Coronary artery (tissue), 2 donors: ENCODE data around the gene TCEAL1.
"Not testable (repeated sequence)": the region's sequence is repeated elsewhere in the genome, so short reads cannot be mapped to it uniquely, and the experiment has no call there.

Experiments used
- DNase-seq: peaks from one replicate; pipeline ENCODE4 v3.0.0-alpha.2; 2017; ENCODE audit warnings: low spot score
- H3K27ac ChIP-seq, 2 donors: fragments of 200-600 bp; sonication (generic); one replicate each; pipeline ENCODE4 v1.5.1; 2016 to 2019
- H3K4me3 ChIP-seq: fragments of 200-600 bp; sonication (generic); 2 replicates; pipeline ENCODE4 v1.5.1; 2016; ENCODE audit warnings: mild to moderate bottlenecking, moderate library complexity
- TF ChIP-seq, protein P1 (sequence below): fragments of 200-600 bp; sonication (generic); IDR thresholded peaks from one replicate; pipeline ENCODE4 v1.5.1; 2019; ENCODE audit warnings: antibody characterized with exemption

TCEAL1 gene, protein sequence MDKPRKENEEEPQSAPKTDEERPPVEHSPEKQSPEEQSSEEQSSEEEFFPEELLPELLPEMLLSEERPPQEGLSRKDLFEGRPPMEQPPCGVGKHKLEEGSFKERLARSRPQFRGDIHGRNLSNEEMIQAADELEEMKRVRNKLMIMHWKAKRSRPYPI

DNA sequence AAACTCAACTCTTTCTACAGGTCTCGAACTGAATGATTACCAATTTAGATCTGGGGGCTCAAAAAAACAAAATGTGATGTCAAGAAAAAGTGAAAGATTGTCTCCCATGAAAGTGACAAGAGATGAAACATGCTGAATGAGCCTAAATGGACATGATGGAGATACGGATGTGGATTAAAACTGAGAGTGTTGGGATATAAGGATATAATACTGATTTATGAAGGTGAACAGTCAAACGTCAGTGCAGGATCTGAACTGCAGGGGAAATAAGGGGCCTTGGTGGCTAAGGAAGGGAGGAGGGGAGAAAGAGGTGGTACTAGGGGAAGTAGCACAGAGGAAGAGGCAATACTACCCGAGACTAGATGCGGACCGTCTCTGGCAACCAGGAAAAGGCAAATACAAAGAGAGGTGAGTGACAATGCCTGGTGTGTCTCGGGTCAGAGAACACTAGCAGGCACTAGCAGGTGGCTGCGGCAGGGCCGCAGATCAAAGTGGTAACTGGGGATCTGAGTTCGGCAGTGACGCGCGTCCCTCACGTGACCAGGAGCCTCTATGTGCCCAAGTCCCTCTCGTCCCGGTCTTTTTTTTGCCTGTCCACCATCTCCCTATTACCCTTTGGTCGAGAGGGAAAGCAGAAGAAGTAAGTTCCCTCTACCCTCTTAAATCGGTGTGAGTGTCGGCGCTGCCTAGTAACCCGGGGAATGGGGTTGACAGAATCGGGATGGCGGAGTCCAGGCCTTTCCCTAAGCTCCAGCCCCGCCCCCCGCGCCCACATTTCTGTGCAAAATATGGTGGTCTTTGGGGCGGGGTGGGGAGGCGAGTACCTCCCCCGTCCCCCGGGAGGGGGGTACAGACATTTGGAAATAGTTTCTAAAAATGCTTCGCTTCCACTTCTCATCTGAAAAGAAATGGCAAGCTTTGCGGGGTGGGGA lies at the start of gene TCEAL1:
TSS of gene TCEAL1 (plus strand) at position 590 of the 932 bp plus-strand sequence. CDS start 942 bp downstream, outside the sequence.
- H3K4me3 ChIP-seq, result peak within 1 kb of the TSS; percentile 83
- peak within 1 kb of the TSS; percentile 89 to 96 for H3K27ac ChIP-seq
- peak; percentile 79 for DNase-seq
- TF ChIP-seq, protein P1, sequence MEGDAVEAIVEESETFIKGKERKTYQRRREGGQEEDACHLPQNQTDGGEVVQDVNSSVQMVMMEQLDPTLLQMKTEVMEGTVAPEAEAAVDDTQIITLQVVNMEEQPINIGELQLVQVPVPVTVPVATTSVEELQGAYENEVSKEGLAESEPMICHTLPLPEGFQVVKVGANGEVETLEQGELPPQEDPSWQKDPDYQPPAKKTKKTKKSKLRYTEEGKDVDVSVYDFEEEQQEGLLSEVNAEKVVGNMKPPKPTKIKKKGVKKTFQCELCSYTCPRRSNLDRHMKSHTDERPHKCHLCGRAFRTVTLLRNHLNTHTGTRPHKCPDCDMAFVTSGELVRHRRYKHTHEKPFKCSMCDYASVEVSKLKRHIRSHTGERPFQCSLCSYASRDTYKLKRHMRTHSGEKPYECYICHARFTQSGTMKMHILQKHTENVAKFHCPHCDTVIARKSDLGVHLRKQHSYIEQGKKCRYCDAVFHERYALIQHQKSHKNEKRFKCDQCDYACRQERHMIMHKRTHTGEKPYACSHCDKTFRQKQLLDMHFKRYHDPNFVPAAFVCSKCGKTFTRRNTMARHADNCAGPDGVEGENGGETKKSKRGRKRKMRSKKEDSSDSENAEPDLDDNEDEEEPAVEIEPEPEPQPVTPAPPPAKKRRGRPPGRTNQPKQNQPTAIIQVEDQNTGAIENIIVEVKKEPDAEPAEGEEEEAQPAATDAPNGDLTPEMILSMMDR, result no peak

DNA sequence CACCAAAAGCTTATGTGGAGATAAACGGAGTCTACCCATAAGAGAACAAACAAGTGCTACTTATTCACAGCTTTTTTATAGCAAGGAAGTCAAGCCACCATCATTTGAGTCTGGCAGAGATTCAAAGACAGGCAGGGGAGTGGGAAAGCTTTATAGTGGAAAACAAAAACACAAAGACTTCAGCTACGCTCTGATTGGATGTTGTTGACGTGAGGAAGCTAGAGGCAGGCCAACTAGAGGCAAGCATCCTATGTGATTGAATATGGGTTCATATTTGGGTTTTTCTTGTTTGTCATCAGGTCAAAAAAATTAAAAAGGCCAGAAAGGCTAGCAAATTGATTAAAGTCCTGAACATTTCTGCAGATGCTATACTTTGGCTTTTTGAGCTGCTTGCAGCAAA lies 44.2 kb upstream of the TCEAL1 start:
- DNase-seq, result no peak
- Histone ChIP-seq H3K27ac (no peak overlapping the region), H3K4me3 (peak overlapping the region; percentile 77)
- TF ChIP-seq, protein P1, result no peak

DNA sequence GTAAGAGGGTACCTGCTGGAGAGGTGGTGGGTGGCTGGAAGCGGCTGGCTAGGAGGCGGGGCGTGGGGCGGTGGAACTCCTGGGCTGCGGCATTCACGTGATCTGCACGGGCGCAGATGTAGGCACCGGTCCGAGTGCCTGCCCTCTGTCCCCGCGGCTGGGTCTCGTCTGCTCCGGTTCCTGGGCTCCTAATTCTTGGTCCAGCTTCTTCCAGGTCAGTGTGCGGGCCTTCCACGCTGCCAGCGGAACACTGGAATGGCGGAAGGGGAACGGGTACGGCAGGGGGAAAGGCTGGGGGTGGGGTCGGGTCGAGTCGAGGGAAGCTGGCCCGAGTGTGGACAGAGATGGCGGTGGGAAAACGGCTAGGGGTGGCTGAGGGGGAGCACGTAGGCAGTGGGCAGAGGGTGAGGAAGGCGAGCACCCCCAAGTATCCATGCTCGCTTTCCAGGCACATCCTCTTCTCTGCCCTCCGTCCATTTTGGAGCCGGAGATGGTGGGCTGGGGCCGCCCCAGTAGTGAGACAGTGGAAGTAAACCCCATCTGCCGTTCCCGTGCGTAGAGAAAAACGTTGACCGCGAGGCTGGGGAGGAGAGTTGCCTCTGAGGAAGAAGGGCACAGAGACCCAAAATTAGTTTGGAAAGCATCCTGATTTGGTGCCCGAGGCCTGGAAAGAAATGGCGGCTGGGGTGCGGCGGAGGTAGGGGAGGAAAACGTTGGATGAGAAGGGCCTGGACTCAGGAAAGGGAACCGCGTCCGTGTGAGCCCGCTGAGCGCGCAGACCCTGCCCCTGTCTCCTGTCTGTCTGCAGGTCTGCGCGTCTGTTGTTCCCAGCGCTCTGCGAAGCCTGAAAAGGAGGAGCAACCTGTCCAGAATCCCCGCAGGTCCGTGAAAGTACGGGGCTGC lies 43.1 kb upstream of the TCEAL1 start, which contains the start of gene TCEAL4:
TSS of gene TCEAL4 (plus strand) at position 105 of the 903 bp plus-strand sequence. CDS start 1,161 bp downstream, outside the sequence.
- TF ChIP-seq, protein P1, result no peak
- H3K27ac ChIP-seq, result peak within 1 kb of the TSS; percentile 83 to 96
- peak; percentile 77 for DNase-seq

DNA sequence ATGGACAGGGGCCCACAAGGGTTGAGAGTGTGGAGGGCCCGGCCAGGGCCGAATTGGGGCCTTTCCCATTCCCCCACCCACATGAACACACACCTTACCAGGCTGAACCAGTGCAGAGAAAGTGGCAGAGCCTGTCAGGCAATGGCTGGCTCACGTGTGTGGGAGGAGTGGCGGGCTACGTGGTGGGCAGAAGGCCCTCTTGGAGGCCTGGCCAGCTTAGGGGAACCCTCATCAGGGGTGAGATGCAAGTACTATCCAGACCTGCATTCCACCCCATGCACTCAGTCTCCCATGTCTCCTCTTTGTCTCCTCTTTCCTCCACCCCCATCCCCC lies 42.5 kb upstream of the TCEAL1 start:
- DNase-seq, result no peak
- peak overlapping the region; percentile 83 to 96 for H3K27ac ChIP-seq
- peak overlapping the region; percentile 77 for H3K4me3 ChIP-seq
- TF ChIP-seq, protein P1, result no peak

More for the DNA sequence above, 43.1 kb upstream of the TCEAL1 start, which contains the start of gene TCEAL4:
- H3K4me3 ChIP-seq, result peak within 1 kb of the TSS; percentile 77

DNA sequence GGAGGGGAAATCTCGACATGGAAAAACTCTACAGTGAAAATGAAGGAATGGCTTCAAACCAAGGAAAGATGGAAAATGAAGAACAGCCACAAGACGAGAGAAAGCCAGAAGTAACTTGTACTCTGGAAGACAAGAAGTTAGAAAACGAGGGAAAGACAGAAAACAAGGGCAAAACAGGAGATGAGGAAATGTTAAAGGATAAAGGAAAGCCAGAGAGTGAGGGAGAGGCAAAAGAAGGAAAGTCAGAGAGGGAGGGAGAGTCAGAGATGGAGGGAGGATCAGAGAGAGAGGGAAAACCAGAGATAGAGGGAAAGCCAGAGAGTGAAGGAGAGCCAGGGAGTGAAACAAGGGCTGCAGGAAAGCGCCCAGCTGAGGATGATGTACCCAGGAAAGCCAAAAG lies 42.1 kb upstream of the TCEAL1 start:
- Histone ChIP-seq H3K27ac (peak overlapping the region; percentile 83 to 96), H3K4me3 (peak overlapping the region; percentile 77)
- TF ChIP-seq, protein P1, result no peak
- DNase-seq, result no peak

DNA sequence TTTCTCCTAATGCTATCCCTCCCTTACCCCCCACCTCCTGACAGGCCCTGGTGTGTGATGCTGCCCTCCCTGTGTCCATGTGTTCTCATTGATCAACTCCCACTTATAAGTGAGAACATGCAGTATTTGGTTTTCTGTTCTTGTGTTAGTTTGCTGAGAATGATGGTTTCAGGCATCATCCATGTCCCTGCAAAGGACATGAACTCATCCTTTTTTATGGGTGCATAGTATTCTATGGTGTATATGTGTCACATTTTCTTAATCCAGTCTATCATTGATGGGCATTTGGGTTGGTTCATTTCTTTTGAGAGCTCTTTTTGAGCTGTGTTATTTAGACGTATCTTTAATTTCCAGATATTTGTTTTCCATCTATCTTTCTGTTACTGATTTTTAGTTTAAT lies 36.5 kb upstream of the TCEAL1 start:
- not testable (repeated sequence) for H3K4me3 ChIP-seq, DNase-seq, H3K27ac ChIP-seq

DNA sequence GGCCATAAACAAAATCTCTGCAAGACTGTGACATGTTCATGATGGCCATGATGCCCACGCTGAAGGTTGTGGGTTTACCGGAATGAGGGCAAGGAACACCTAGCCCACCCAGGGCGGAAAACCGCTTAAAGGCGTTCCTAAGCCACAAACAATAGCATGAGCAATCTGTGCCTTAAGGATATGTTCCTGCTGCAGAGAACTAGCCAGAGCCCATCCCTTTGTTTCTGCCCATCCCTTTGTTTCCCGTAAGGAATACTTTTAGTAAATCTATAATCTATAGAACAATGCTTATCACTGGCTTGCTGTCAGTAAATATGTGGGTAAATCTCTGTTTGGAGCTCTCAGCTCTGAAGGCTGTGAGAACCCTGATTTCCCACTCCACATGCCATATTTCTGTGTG lies 33.6 kb upstream of the TCEAL1 start:
- not testable (repeated sequence) for DNase-seq, H3K4me3 ChIP-seq, H3K27ac ChIP-seq
